Prostate gland (tissue), 2 donors: ENCODE results near the gene PCP4. TPM values are rescaled to one million over a fixed set of nuclear protein-coding genes. Genes with fewer than 3 reads are reported as not detected.

ENCODE experiments used
- DNase-seq: peaks from one replicate; pipeline ENCODE4 v3.0.0-alpha.2; 2019; ENCODE audit warnings: low spot score
- H3K27ac ChIP-seq, 2 donors: fragments of 200-600 bp; sonication (generic); 2 replicates each; pipeline ENCODE4 v1.5.1; 2017 to 2019
- H3K27me3 ChIP-seq: fragments of 200-600 bp; sonication (generic); replicated peaks from 2 replicates; pipeline ENCODE4 v1.5.1; 2019; ENCODE audit not compliant: insufficient read depth
- H3K36me3 ChIP-seq, 2 donors: fragments of 200-600 bp; sonication (generic); 1 replicate in 1 of 2; 2 replicates in 1 of 2; pipeline versions ENCODE4 v1.5.1 to v1.8.1; 2017 to 2019
- H3K4me1 ChIP-seq: fragments of 200-600 bp; sonication (generic); replicated peaks from 2 replicates; pipeline ENCODE4 v1.5.1; 2019
- H3K4me3 ChIP-seq, 2 donors: fragments of 200-600 bp; sonication (generic); 2 replicates each; pipeline ENCODE4 v1.5.1; 2017 to 2019
- H3K9me3 ChIP-seq: fragments of 200-600 bp; sonication (generic); 2 replicates; pipeline ENCODE4 v1.5.1; 2017
- CTCF ChIP-seq, 4 experiments: fragments of 200-600 bp in 2 of 4; fragments of 450-650 bp in 2 of 4; sonication (generic) in 2 of 4; IDR thresholded peaks; 1 replicate in 3 of 4; 2 replicates in 1 of 4; pipeline ENCODE4 v1.5.1; 2016 to 2019; ENCODE audit warnings: antibody characterized with exemption in 4 of 4, mild to moderate bottlenecking in 2 of 4, moderate library complexity in 2 of 4
- POLR2A ChIP-seq: fragments of 450-650 bp; IDR thresholded peaks from one replicate; pipeline ENCODE4 v1.6.1; 2016; ENCODE audit warnings: antibody characterized with exemption, mild to moderate bottlenecking
- POLR2AphosphoS5 ChIP-seq: sonication (generic); formaldehyde crosslinking; IDR thresholded peaks from one replicate; pipeline ENCODE4 v1.6.1; 2017; ENCODE audit warnings: antibody characterized with exemption
- WGBS: methylation state at CpG from one replicate; pipeline ENCODE4 v1.1.5; 2018; 5-methylcytosine and 5-hydroxymethylcytosine counted together
- intact Hi-C: fragments of 100-400 bp; cut with DNase I; formaldehyde crosslinking; loops from one replicate; pipeline ENCODE4 v1.14.2; 2022
- total RNA-seq, 2 donors: library from RNA; depleted of rRNA; stranded (reverse); fragments of >200 nt; gene quantifications; one replicate each; pipeline ENCODE4 v1.1.0, GENCODE V29; 2016

The PCP4 gene
- total RNA-seq, 2 donors from 2014 or later = 33.9 to 71.9 TPM

GRCh38 chr21:39935716-39936115 is 68.5 kb downstream of the PCP4 start:
- no peak overlapping the region for H3K4me3 ChIP-seq
- TF ChIP-seq CTCF (IDR thresholded peaks at IDR 0.05) (no peak), POLR2AphosphoS5 (no peak), POLR2A (no peak)
- H3K27me3 ChIP-seq = no peaks in the 10 kb centered on the region
- DNase-seq = no peak
- H3K27ac ChIP-seq = no peak overlapping the region
- H3K36me3 ChIP-seq = no peaks in the 10 kb centered on the region
- no peaks in the 10 kb centered on the region for H3K4me1 ChIP-seq
- no peaks in the 10 kb centered on the region for H3K9me3 ChIP-seq
- 56% methylated on average over 5 of the region's 5 CpGs for WGBS
- intact Hi-C loops = no loop called here

GRCh38 chr21:39938086-39938625 is 70.9 kb downstream of the PCP4 start:
- 30% methylated on average over 8 of the region's 8 CpGs for WGBS
- H3K9me3 ChIP-seq = no peaks in the 10 kb centered on the region
- H3K4me3 ChIP-seq = no peak overlapping the region
- DNase-seq = peak; percentile 42
- intact Hi-C loops = no loop called here
- no peak overlapping the region for H3K27ac ChIP-seq
- H3K36me3 ChIP-seq = no peaks in the 10 kb centered on the region
- TF ChIP-seq CTCF (IDR thresholded peaks at IDR 0.05) (no peak), POLR2A (no peak), POLR2AphosphoS5 (peak; percentile 39)
- no peaks in the 10 kb centered on the region for H3K27me3 ChIP-seq
- no peaks in the 10 kb centered on the region for H3K4me1 ChIP-seq

GRCh38 chr21:39946199-39946598 is 79.0 kb downstream of the PCP4 start:
- H3K36me3 ChIP-seq = no peaks in the 10 kb centered on the region
- 88% methylated on average over 2 of the region's 2 CpGs for WGBS
- H3K9me3 ChIP-seq = no peaks in the 10 kb centered on the region
- no peak overlapping the region for H3K4me3 ChIP-seq
- no peak for TF ChIP-seq POLR2A
- TF ChIP-seq CTCF (IDR thresholded peaks at IDR 0.05) = no peak
- TF ChIP-seq POLR2AphosphoS5 = no peak
- H3K4me1 ChIP-seq = no peaks in the 10 kb centered on the region
- H3K27me3 ChIP-seq = no peaks in the 10 kb centered on the region
- no peak overlapping the region for H3K27ac ChIP-seq
- intact Hi-C loops = no loop called here
- no peak for DNase-seq

- TF ChIP-seq POLR2AphosphoS5 = no peak
- TF ChIP-seq POLR2A = no peak
- TF ChIP-seq CTCF (IDR thresholded peaks at IDR 0.05) = no peak
- no peak overlapping the region for H3K27ac ChIP-seq
- 49% methylated on average over 1 of the region's 1 CpG for WGBS
- no peak overlapping the region for H3K4me3 ChIP-seq
- H3K36me3 ChIP-seq = no peaks in the 10 kb centered on the region
- H3K9me3 ChIP-seq = no peaks in the 10 kb centered on the region
- H3K27me3 ChIP-seq = no peaks in the 10 kb centered on the region
- no peak for DNase-seq
- intact Hi-C loops = no loop called here
- no peaks in the 10 kb centered on the region for H3K4me1 ChIP-seq
Measured at GRCh38 chr21:39947031-39947430, 79.8 kb downstream of the PCP4 start.
